Activated T-helper 1 cell treated with anti-CD3 and anti-CD28 coated beads, Interleukin-2, amount 50 U/mL, for 16 hours (primary cell): ENCODE results near the gene CYP2A7.
"Not testable (repeated sequence)": the region's sequence is repeated elsewhere in the genome, so short reads cannot be mapped to it uniquely, and the experiment has no call there.

Experiments used
- DNase-seq, 2 donors: peaks; one replicate each; pipeline ENCODE4 v3.0.0-alpha.2; 2020; ENCODE audit warnings: low read depth in 1 of 2, low spot score in 1 of 2

Gene CYP2A7

GRCh38 chr19:40842997-40843652 lies 38.9 kb downstream of the CYP2A7 start:
- not testable (repeated sequence) for DNase-seq

- DNase-seq, result not testable (repeated sequence)
Observed at GRCh38 chr19:40842012-40842411, 40.0 kb downstream of the CYP2A7 start.

GRCh38 chr19:40838477-40838876 lies 43.6 kb downstream of the CYP2A7 start:
- DNase-seq, result not testable (repeated sequence)

GRCh38 chr19:40836754-40837429 lies 45.1 kb downstream of the CYP2A7 start:
- no peak for DNase-seq

- not testable (repeated sequence) for DNase-seq
Observed at GRCh38 chr19:40833728-40834533, 48.1 kb downstream of the CYP2A7 start.

- not testable (repeated sequence) for DNase-seq
Observed at GRCh38 chr19:40832431-40832790, 49.6 kb downstream of the CYP2A7 start.

- no peak for DNase-seq
Observed at GRCh38 chr19:40831502-40832430, 50.3 kb downstream of the CYP2A7 start.

- DNase-seq, result not testable (repeated sequence)
Observed at GRCh38 chr19:40830741-40831140, 51.3 kb downstream of the CYP2A7 start.

GRCh38 chr19:40829205-40829604 lies 52.8 kb downstream of the CYP2A7 start:
- no peak for DNase-seq

GRCh38 chr19:40827386-40828247 lies 54.4 kb downstream of the CYP2A7 start:
- DNase-seq, result no peak

GRCh38 chr19:40826699-40827385 lies 55.2 kb downstream of the CYP2A7 start:
- not testable (repeated sequence) for DNase-seq

GRCh38 chr19:40826312-40826698 lies 55.7 kb downstream of the CYP2A7 start:
- DNase-seq, result not testable (repeated sequence)

- DNase-seq, result not testable (repeated sequence)
Observed at GRCh38 chr19:40825460-40826095, 56.5 kb downstream of the CYP2A7 start.
